ENCODE results near the gene EFHD2.

- TF ChIP-seq CTCF (conservative IDR thresholded peaks at IDR 0.05 in 1 of 2, IDR thresholded peaks at IDR 0.05 in 1 of 2; ENCODE audit: low read depth in 1 of 2, low read length in 2 of 2) (no peak), EZH2 (IDR thresholded peaks at IDR 0.05; ENCODE audit: low read length, missing control alignments) (no peak)
These were observed 13.8 kb downstream of the EFHD2 start for GRCh38 chr1:15423355-15424077.

All from fibroblast of lung (primary cell).